ENCODE measurements around the gene MACROD2.

Gene MACROD2

DNA sequence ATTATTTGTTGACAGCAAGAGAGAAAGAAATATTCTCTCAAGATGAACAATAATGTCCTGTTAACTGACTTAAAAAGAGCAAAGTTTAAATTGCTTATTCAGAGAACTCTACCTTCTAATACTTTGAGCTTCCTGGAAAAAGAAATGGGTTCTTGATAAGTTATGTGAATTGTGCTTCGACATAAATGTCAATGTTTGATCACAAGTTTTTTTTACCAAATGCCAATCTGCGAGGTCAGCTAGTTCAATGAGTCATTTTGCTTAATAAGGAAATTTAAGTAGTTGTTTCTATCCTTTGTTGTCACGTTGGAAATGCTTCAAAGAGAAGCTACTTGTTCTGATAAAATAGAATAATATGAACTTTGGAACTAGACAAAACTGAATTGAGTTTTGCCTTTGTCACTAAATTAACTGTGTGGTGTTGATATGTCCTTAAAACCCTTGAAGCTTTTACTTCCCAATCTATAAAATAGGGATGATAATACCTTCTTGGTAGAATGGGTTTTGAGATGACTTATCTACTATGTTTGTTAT lies 984.2 kb downstream of the MACROD2 start:
- TF ChIP-seq POLR2AphosphoS5 (IDR thresholded peaks at IDR 0.05; ENCODE audit: low read depth, low read length) (no peak), SIN3A (IDR thresholded peaks at IDR 0.05; ENCODE audit: borderline replicate concordance, insufficient read depth, low read length) (no peak), TAF1 (IDR thresholded peaks at IDR 0.05; ENCODE audit: borderline replicate concordance, insufficient read depth, low read length) (no peak), FOXP2 (optimal IDR thresholded peaks at IDR 0.05; ENCODE audit: borderline replicate concordance, extremely low read depth, extremely low read length, insufficient read depth) (no peak)
- TF ChIP-seq, protein P1, sequence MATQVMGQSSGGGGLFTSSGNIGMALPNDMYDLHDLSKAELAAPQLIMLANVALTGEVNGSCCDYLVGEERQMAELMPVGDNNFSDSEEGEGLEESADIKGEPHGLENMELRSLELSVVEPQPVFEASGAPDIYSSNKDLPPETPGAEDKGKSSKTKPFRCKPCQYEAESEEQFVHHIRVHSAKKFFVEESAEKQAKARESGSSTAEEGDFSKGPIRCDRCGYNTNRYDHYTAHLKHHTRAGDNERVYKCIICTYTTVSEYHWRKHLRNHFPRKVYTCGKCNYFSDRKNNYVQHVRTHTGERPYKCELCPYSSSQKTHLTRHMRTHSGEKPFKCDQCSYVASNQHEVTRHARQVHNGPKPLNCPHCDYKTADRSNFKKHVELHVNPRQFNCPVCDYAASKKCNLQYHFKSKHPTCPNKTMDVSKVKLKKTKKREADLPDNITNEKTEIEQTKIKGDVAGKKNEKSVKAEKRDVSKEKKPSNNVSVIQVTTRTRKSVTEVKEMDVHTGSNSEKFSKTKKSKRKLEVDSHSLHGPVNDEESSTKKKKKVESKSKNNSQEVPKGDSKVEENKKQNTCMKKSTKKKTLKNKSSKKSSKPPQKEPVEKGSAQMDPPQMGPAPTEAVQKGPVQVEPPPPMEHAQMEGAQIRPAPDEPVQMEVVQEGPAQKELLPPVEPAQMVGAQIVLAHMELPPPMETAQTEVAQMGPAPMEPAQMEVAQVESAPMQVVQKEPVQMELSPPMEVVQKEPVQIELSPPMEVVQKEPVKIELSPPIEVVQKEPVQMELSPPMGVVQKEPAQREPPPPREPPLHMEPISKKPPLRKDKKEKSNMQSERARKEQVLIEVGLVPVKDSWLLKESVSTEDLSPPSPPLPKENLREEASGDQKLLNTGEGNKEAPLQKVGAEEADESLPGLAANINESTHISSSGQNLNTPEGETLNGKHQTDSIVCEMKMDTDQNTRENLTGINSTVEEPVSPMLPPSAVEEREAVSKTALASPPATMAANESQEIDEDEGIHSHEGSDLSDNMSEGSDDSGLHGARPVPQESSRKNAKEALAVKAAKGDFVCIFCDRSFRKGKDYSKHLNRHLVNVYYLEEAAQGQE (IDR thresholded peaks at IDR 0.05; ENCODE audit: insufficient read depth in 1 of 2, low read depth in 2 of 2, low read length in 2 of 2), result no peak

DNA sequence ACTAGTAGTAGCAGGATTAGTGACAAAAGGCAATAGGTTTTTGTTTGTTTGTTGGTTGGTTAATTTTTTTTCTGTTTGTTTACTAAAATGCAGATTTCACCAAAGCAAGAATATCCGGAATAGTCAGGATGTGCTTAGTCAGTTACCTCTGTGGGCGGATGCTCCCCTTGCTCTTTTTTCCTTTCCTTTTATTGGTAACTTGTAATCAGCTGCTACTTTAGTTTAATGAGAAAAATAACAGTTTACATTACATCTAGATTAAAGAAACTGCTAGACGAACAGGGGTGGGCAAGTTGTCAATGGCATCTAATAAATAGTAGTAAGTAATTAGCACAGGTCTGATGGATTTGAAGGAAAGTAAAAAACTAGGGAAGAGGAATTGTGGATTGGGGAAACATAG lies 989.0 kb downstream of the MACROD2 start:
- TF ChIP-seq FOXP2 (optimal IDR thresholded peaks at IDR 0.05; ENCODE audit: borderline replicate concordance, extremely low read depth, extremely low read length, insufficient read depth), result no peak
- TF ChIP-seq, protein P1 (IDR thresholded peaks at IDR 0.05; ENCODE audit: insufficient read depth in 1 of 2, low read depth in 2 of 2, low read length in 2 of 2), result no peak
- TF ChIP-seq POLR2AphosphoS5 (IDR thresholded peaks at IDR 0.05; ENCODE audit: low read depth, low read length), result no peak

DNA sequence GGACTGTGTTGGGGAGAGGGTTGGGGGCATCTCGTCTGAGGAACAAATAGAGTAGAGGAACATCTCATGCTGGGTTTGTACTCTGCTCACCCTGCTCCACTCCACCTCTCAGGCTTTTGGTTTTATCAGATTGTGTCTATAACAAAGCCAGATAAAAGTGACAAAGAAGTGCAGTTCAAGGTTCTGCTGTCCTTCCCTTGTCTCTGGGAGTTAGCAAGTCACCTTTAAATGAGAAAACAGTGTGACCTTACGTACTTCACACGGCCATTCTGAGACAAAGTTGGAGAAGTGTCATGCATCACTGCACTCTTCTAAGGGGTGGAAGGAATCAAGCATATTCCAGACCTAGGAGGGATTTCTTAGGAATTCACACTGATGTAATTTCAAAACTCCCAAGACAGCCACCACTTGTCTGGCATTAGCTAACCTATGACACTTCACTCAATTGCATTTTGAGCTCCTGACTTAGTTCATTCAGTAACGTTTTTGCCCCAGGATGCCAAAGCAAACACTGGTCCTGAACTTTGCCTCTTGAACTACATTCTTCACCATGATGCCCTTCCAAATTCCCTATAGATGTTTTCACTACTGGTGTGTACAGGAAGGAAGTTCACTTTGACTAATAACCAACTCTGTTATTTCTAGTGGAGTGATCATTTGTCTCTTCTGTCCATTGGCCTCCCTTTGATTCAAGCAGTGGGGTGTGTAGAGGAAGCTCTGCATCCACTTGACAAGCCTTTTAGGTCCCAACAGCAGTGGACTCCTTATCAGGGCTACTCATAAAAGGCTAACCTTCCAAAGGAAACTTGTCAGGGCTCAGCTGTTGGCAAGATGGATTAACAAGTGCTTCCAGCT lies 989.7 kb downstream of the MACROD2 start:
- TF ChIP-seq SIN3A (IDR thresholded peaks at IDR 0.05; ENCODE audit: borderline replicate concordance, insufficient read depth, low read length), result no peak
- TF ChIP-seq TAF1 (IDR thresholded peaks at IDR 0.05; ENCODE audit: borderline replicate concordance, insufficient read depth, low read length), result no peak
- no peak for TF ChIP-seq FOXP2 (optimal IDR thresholded peaks at IDR 0.05; ENCODE audit: borderline replicate concordance, extremely low read depth, extremely low read length, insufficient read depth)
- no peak for TF ChIP-seq POLR2AphosphoS5 (IDR thresholded peaks at IDR 0.05; ENCODE audit: low read depth, low read length)
- TF ChIP-seq, protein P1 (IDR thresholded peaks at IDR 0.05; ENCODE audit: insufficient read depth in 1 of 2, low read depth in 2 of 2, low read length in 2 of 2), result no peak

- TF ChIP-seq TAF1 (IDR thresholded peaks at IDR 0.05; ENCODE audit: borderline replicate concordance, insufficient read depth, low read length) (no peak), SIN3A (IDR thresholded peaks at IDR 0.05; ENCODE audit: borderline replicate concordance, insufficient read depth, low read length) (no peak), POLR2AphosphoS5 (IDR thresholded peaks at IDR 0.05; ENCODE audit: low read depth, low read length) (no peak), FOXP2 (optimal IDR thresholded peaks at IDR 0.05; ENCODE audit: borderline replicate concordance, extremely low read depth, extremely low read length, insufficient read depth) (no peak)
- TF ChIP-seq, protein P1 (IDR thresholded peaks at IDR 0.05; ENCODE audit: insufficient read depth in 1 of 2, low read depth in 2 of 2, low read length in 2 of 2), result no peak
Observed at GRCh38 chr20:14986026-14986655, 990.8 kb downstream of the MACROD2 start.
